GM10266 (cell line): ENCODE results near the gene DACT3.

Experiments
- DNase-seq: peaks from one replicate; pipeline ENCODE4 v3.0.0; 2012; ENCODE audit errors: extremely low spot score
- CTCF ChIP-seq: IDR thresholded peaks from 2 replicates; pipeline ENCODE4 v1.5.1; 2012; ENCODE audit warnings: mild to moderate bottlenecking, low read depth; ENCODE audit not compliant: control insufficient read depth, insufficient read depth; ENCODE audit errors: missing control alignments

The DACT3 gene

GRCh38 chr19:46615966-46616365, 45.0 kb downstream of the DACT3 start:
- no peak for DNase-seq
- no peak for TF ChIP-seq CTCF

GRCh38 chr19:46614114-46614722, 46.8 kb downstream of the DACT3 start:
- DNase-seq, result peak; percentile 77
- peak; percentile 86 for TF ChIP-seq CTCF

- no peak for TF ChIP-seq CTCF
- DNase-seq, result no peak
Observed at GRCh38 chr19:46613525-46613924, 47.5 kb downstream of the DACT3 start.

GRCh38 chr19:46611776-46612175, 49.2 kb downstream of the DACT3 start:
- DNase-seq, result no peak
- TF ChIP-seq CTCF, result no peak

GRCh38 chr19:46610851-46611770, 49.9 kb downstream of the DACT3 start:
- no peak for TF ChIP-seq CTCF
- no peak for DNase-seq

- DNase-seq, result no peak
- no peak for TF ChIP-seq CTCF
Observed at GRCh38 chr19:46610413-46610775, 50.6 kb downstream of the DACT3 start.

- peak; percentile 2 for DNase-seq
Observed at GRCh38 chr19:46609511-46610412, 51.2 kb downstream of the DACT3 start.

More at GRCh38 chr19:46609511-46610412, 51.2 kb downstream of the DACT3 start:
- TF ChIP-seq CTCF, result no peak
